GM21786 (cell line): Measurements from ENCODE around the gene FBH1.
"Not testable (repeated sequence)": the region's sequence is repeated elsewhere in the genome, so short reads cannot be mapped to it uniquely, and the experiment has no call there.

Source experiments
- ATAC-seq: cut with Tn5 transposase; IDR thresholded peaks from one replicate; pipeline ENCODE4 v1.9.1; 2021; ENCODE audit not compliant: unreplicated experiment

Gene FBH1

GRCh38 chr10:5938291-5938690 is 48.2 kb downstream of the FBH1 start:
- no peak for ATAC-seq

- no peak for ATAC-seq
These were observed 50.8 kb downstream of the FBH1 start for GRCh38 chr10:5940807-5941218.

- no peak for ATAC-seq
These were observed 51.5 kb downstream of the FBH1 start for GRCh38 chr10:5941579-5941978.

GRCh38 chr10:5942001-5942400 is 52.0 kb downstream of the FBH1 start:
- ATAC-seq = no peak

- no peak for ATAC-seq
These were observed 52.4 kb downstream of the FBH1 start for GRCh38 chr10:5942474-5942873.

- ATAC-seq = no peak
These were observed 53.5 kb downstream of the FBH1 start for GRCh38 chr10:5943536-5943935.

- no peak for ATAC-seq
These were observed 54.5 kb downstream of the FBH1 start for GRCh38 chr10:5944389-5945189.

GRCh38 chr10:5945190-5945509 is 55.1 kb downstream of the FBH1 start:
- no peak for ATAC-seq

GRCh38 chr10:5945561-5946418 is 55.7 kb downstream of the FBH1 start:
- no peak for ATAC-seq

- not testable (repeated sequence) for ATAC-seq
These were observed 56.4 kb downstream of the FBH1 start for GRCh38 chr10:5946419-5946775.

- ATAC-seq = no peak
These were observed 56.7 kb downstream of the FBH1 start for GRCh38 chr10:5946786-5947185.

- no peak for ATAC-seq
These were observed 57.6 kb downstream of the FBH1 start for GRCh38 chr10:5947471-5948207.

GRCh38 chr10:5948208-5948585 is 58.2 kb downstream of the FBH1 start:
- no peak for ATAC-seq

- no peak for ATAC-seq
These were observed 59.1 kb downstream of the FBH1 start for GRCh38 chr10:5949009-5949759.

GRCh38 chr10:5951167-5951711 is 61.2 kb downstream of the FBH1 start:
- no peak for ATAC-seq

- ATAC-seq = no peak
These were observed 61.8 kb downstream of the FBH1 start for GRCh38 chr10:5951721-5952407.

GRCh38 chr10:5952731-5953385 is 62.8 kb downstream of the FBH1 start:
- no peak for ATAC-seq

- no peak for ATAC-seq
These were observed 63.6 kb downstream of the FBH1 start for GRCh38 chr10:5953676-5954075.

GRCh38 chr10:5956146-5956936 is 66.3 kb downstream of the FBH1 start:
- no peak for ATAC-seq
